Amygdala (tissue), 56 donors: ENCODE results near the gene IL3RA.

ENCODE experiments used
- DNase-seq, 56 donors: peaks; one replicate each; lab custom pipeline; 2025; lab: John Stamatoyannopoulos, UW

IL3RA gene

GRCh38 chrX:1378306-1378759 is 41.7 kb downstream of the IL3RA start:
- DNase-seq, result no peak

DNA sequence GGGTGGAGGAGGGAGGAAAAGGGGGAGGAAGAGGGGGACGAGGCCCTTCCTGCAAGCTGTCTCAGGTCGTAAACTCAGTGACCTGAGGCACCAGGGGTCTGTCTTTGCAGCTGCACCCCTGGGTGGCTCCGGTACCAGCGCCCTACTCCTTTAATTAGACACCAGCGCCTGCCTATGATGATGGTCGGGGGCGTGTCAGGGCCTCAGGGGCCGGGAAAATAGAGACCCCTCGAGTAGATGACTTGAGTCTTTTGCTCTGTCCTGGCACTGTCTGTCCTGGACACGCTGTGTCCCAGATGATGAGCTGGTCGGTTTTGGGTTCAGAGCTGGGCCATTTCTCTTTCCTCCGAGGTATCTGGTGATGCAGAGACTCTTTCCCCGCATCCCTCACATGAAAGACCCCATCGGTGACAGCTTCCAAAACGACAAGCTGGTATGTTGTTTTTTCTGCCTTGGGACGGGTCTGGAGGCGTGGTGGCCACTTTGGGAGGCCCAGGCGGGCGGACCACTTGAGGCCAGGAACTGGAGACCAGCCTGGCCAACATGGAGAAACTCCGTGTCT is 44.2 kb downstream of the IL3RA start:
- DNase-seq, result no peak

- no peak for DNase-seq
These were observed 48.2 kb downstream of the IL3RA start for GRCh38 chrX:1384658-1385252.

- DNase-seq, result no peak
These were observed 49.0 kb downstream of the IL3RA start for GRCh38 chrX:1385253-1386223.

DNA sequence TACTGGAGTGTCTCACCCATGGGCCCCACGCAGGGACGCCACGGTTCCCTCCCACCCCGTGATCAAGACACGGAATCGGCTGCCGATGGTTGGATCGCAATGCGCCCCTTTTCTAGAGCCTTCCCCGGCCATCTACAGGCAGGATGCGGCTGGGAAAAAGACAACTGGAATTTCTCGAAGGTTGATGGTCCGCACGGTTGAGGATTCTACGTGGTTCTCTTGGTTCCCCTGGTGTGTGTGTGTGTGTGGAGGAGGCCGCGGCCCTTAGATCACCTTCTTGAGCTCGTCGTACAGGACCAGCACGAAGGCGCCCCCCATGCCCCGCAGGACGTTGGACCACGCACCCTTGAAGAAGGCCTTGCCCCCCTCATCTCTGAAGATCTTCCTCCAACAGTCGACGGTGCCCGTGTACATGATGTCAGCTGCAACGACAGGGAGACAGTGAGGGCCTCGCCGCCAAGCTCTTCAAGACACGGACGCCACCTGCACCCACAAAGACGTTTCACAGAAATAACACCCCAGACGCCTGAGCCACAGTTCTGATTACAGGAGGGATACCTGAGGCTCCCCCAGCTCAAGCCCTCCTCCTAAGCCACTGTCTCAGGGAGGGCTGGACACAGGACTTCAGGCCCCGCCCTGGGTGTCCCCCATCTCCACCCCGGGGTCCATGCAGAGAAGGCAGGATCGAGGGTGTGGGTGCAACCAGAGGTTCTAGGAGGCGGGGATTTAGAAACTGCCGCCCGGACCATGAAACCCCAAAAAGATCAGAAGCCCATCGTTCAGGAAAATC is 49.9 kb downstream of the IL3RA start:
- DNase-seq, result no peak

DNA sequence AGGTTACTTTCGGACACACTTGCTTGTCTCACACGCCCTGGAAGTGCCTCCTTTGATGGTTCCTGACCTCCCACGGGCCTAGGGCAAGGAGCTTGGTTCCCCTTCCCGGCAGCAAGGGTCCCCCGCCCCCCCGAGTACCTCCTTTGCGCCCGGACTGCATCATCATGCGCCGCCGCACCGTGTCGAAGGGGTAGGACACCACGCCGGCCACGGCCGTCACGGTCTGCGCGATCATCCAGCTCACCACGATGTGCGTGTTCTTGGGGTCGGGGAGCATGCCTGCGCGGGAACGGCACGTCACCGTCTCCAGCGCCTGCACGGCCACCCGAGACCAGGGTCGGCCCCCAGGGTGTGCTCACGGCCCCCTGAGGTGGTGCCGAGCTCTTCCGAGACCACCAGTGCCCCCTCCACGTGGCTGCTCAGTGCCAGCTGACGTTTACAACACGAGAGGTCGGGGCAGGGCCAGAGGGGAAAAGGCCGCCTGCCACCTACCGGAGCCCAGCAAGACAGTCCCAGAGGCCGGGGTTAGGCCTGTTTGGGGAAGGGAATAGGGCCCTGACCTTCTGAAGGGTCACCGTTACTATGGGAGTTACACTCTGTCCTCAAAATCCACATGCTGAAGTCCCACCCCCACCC is 50.7 kb downstream of the IL3RA start:
- DNase-seq, result no peak

DNA sequence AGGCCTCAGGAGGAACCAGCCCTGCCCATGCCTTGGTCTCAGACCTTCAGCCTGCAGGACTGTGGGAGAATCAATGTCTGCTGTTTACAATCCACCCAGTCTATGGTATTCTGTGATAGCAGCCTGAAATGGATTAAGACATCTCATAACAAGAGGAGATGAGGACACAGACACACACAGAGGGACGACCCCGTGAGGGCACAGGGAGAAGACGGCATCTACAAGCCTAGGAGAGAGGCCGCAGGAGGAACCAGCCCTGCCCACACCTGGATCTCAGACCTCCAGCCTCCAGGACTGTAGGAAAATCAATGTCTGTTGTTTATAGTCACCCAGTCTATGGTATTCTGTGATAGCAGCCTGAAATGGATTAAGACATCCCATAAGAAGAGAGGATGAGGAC is 52.1 kb downstream of the IL3RA start:
- no peak for DNase-seq

DNA sequence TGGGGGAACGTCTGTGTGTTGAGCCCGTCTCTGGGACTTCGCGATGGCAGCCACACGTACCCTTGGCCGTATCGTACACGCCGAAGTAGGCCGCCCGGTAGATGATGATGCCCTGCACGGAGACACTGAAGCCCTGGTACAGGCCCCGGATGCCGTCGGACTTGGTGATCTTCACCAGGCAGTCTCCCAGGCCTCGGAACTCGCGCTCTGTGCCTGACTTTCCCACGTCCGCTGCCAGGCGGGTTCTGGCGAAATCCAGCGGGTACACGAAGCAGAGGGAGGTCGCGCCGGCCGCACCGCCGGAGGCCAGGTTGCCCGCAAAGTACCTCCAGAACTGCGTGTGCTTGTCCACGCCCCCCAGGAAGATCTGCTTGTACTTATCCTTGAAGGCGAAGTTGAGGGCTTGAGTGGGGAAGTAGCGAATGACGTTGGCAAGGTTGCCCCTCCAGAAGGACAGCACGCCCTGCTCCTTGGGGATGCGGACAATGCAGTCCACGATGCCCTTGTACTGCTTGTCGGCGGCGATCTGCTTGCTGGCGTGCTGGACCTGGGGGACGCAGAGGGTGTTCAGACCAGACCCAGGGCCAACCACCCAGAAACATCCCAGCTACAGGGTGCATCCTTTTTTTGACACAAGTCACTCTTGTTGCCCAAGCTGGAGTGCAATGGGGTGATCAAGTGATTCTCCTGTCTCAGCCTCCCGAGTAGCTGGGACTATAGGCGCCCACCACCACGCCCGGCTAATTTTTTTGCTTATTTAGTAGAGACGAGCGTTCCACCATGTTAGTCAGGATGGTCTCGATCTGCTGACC is 52.8 kb downstream of the IL3RA start:
- no peak for DNase-seq

DNA sequence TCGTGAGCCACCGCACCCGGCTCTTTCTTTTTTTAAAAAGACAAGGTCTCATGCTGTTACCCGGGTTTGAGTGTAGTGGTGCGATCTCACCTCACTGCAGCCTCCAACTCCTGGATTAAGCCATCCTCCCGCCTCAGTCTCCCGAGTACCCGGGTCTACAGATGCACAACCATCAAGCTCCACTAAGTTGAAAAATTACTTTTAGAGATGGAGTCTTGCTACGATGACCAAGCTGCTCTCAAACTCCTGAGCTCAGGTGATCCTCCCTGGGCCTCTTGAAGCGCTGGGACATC is 53.4 kb downstream of the IL3RA start:
- DNase-seq, result no peak

DNA sequence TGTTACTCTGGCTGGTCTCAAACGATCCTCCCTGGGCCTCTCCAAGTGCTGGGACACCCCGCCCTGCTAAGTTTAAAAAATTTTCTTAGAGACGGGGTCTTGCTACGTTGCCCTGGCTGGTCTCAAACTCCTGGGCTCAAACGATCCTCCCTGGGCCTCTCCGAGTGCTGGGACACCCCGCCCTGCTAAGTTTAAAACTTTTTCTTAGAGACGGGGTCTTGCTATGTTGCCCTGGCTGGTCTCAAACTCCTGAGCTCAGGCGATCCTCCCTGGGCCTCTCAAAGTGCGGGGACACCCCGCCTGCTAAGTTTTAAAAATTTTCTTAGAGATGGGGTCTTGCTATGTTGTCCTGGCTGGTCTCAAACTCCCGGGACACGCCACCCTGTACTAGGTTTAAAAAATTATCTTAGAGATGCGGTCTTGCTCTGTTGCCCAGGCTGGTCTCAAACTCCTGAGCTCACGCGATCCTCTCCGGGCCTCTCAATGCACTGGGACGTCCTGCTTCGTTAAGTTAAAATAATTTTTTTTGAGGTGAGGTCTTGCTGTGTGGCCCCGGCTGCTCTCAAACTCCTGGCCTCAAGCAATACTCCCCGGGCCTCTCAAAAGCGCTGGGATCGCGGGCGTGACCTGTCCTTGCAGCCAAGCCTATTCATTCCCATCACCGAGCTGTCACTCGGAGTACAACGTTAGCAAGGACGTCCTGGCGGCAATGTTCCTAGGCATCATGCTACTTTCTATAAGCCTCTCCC is 54.2 kb downstream of the IL3RA start:
- DNase-seq, result no peak

DNA sequence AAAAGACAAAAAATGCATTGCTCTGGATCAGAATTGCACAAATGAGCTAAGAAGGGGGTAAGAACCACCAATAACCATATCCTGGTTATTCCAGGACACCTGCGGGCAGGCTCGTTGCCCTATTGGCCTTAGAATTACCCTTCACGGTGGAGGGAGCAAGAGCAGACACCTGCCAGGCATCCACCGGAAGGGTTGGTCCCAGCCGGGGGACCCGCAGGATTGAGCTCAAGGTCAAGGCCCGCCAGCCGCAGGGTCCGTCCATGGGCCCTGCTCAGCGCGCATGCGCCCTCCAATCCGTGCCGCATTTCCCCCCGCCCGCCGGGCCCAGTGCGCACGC is 54.8 kb downstream of the IL3RA start:
- DNase-seq, result no peak

DNA sequence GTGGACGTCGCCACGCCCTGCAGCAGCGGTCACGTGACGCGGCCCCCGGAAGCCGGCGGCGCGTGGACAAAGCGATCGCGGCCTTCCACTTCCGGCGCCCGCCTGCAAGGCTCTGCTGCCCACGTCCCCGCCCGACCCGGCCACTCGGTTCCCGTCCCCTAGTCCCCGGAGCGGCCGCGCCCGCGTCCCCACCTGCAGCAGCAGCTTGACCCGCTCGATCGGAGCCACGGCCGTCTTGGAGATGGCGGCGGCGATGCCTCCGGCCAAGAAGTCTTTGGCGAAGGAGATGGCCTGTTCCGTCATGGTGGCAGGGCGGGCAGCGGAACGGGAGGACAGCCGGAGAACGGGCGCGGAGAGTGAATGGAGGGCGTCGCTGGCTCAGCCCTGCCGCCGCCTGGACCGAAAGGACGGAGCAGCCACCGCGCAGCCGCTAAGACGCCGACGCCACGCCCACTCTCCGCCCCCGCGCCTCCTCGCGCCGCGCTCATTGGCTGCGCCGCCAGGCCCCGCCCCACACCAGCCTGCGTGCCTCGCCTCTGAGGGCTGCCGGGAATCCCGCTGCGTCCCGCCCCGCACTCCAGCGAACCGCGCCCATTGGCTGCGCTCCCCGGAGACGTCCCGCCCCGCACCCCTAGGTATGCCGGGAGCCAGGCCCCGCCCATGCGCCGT is 55.3 kb downstream of the IL3RA start, which contains the start of gene SLC25A6:
Gene SLC25A6 (minus strand): TSS at position 407 of the 669 bp plus-strand sequence. CDS start 104 bp downstream, at position 303.
- no peak for DNase-seq

- DNase-seq, result no peak
These were observed 55.9 kb downstream of the IL3RA start for GRCh38 chrX:1392376-1393068.

- DNase-seq, result no peak
These were observed 57.5 kb downstream of the IL3RA start for GRCh38 chrX:1393871-1394615.

DNA sequence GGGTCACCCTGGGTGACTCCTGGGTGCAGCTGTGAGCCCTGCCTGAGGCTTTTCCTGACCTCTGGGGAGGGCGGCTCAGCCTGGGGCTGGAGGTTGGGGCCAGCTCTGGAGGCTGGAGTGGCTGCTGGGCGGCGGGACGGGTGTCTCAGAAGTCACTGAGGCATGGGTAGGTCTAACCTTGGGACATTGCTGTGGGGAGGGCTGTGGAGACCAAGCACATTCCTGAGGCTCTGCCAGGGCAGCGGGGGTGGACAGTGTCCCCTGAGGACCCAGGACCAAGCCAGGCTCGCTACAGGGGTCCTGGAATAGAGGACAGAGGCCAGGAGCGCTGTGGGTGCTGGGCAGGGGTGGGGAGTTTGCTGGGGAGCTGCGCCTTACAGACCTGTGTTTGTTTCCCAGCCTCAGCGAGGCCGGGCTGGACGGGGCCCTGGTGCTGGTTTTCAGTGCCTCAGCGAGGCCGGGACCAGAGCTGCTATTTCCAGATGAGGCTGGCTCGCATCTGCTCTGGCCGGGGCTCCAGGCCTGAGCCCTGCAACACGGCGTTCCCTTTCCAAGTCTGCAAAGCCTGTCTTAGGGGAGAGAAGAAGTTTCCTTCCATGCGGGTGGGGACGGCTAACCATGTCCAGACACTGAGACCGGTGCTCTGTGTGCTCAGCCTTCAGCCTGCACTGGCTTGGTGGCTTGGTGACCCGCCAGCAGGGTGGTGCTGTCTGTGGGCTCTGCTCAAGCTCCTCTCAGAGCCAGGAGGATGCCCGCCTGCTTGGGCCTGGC is 58.3 kb downstream of the IL3RA start:
- no peak for DNase-seq

GRCh38 chrX:1395646-1396216 is 59.1 kb downstream of the IL3RA start:
- no peak for DNase-seq
